Subcutaneous abdominal adipose tissue (tissue), 5 donors: ENCODE results near the gene CBX3.
"Not testable (repeated sequence)": the region's sequence is repeated elsewhere in the genome, so short reads cannot be mapped to it uniquely, and the experiment has no call there.

Source experiments
- H3K27ac ChIP-seq: one replicate; pipeline ENCODE4 v1.7.0; 2013; ENCODE audit warnings: low read depth, mild to moderate bottlenecking, inconsistent platforms, low read length, moderate library complexity
- H3K27me3 ChIP-seq, 5 donors: one replicate each; pipeline ENCODE4 v1.7.0; 2013; ENCODE audit warnings: low read length in 5 of 5, inconsistent platforms in 1 of 5; ENCODE audit not compliant: control insufficient read depth in 5 of 5, insufficient read depth in 4 of 5
- H3K36me3 ChIP-seq, 5 donors: one replicate each; pipeline ENCODE4 v1.7.0; 2013; ENCODE audit warnings: low read length in 5 of 5; ENCODE audit not compliant: control insufficient read depth in 5 of 5, insufficient read depth in 5 of 5
- H3K4me1 ChIP-seq, 5 donors: one replicate each; pipeline ENCODE4 v1.7.0; 2013; ENCODE audit warnings: low read length in 5 of 5, mild to moderate bottlenecking in 3 of 5, moderate library complexity in 1 of 5; ENCODE audit not compliant: control insufficient read depth in 5 of 5, insufficient read depth in 5 of 5
- H3K4me3 ChIP-seq, 5 donors: one replicate each; pipeline ENCODE4 v1.7.0; 2013; ENCODE audit warnings: low read length in 5 of 5, low read depth in 1 of 5
- H3K9ac ChIP-seq, 5 donors: one replicate each; pipeline ENCODE4 v1.7.0; 2013; ENCODE audit warnings: low read length in 5 of 5, mild to moderate bottlenecking in 4 of 5, moderate library complexity in 3 of 5
- H3K9me3 ChIP-seq, 5 donors: one replicate each; pipeline ENCODE4 v1.7.0; 2013; ENCODE audit warnings: low read length in 5 of 5; ENCODE audit not compliant: control insufficient read depth in 5 of 5
- donor health status: healthy.
- donor health status: healthy.
- donor health status: healthy.
- donor health status: healthy.
- donor health status: healthy.

The CBX3 gene

GRCh38 chr7:26201247-26202018 lies at the start of gene CBX3:
TSS of gene CBX3 (plus strand) at chr7:26201745. CDS start at chr7:26202999, 1,254 bp downstream.
- H3K4me3 ChIP-seq, result peak within 1 kb of the TSS; percentile 82 to 100 (median 93)
- peaks cover 8 to 47% (median 43%) of the 10 kb centered on the region in 5 donors for H3K4me1 ChIP-seq

GRCh38 chr7:26151953-26152781 lies 49.4 kb upstream of the CBX3 start, which contains the start of gene NFE2L3:
TSS of gene NFE2L3 (plus strand) at chr7:26152198. CDS start at chr7:26152499, 301 bp downstream.
- peaks cover 0 to 51% (median 22%) of the 10 kb centered on the region in 5 donors for H3K4me1 ChIP-seq
- no peaks in the 10 kb centered on the region for H3K9me3 ChIP-seq
- peaks cover 0 to 11% (median 4%) of the 10 kb centered on the region in 5 donors for H3K27me3 ChIP-seq
- no peaks in the 10 kb centered on the region for H3K36me3 ChIP-seq
- H3K9ac ChIP-seq, result peak within 1 kb of the TSS in 4 of 5 donors; percentile 11 to 59 (median 55)
- peak within 1 kb of the TSS; percentile 49 to 71 (median 68) for H3K4me3 ChIP-seq
- no peak within 1 kb of the TSS for H3K27ac ChIP-seq

More at GRCh38 chr7:26201247-26202018, at the start of gene CBX3:
- Histone ChIP-seq H3K9me3 (no peaks in the 10 kb centered on the region), H3K36me3 (peaks cover 14 to 15% (median 14%) of the 10 kb centered on the region in 5 donors), H3K9ac (peak within 1 kb of the TSS; percentile 98 to 100 (median 100)), H3K27ac (peak within 1 kb of the TSS; percentile 100), H3K27me3 (no peaks in the 10 kb centered on the region)

GRCh38 chr7:26152782-26153240 lies 48.7 kb upstream of the CBX3 start:
- H3K4me3 ChIP-seq, result peak overlapping the region; percentile 45 to 71 (median 68)
- peaks cover 0 to 51% (median 22%) of the 10 kb centered on the region in 5 donors for H3K4me1 ChIP-seq
- not testable (repeated sequence) for H3K36me3 ChIP-seq, H3K27ac ChIP-seq, H3K9me3 ChIP-seq
- H3K27me3 ChIP-seq, result peaks cover 0 to 11% (median 4%) of the 10 kb centered on the region in 5 donors
- peak overlapping the region in 2 of 5 donors; percentile 30 to 52 for H3K9ac ChIP-seq

- no peaks in the 10 kb centered on the region for H3K9me3 ChIP-seq
- no peak overlapping the region for H3K27ac ChIP-seq
- H3K9ac ChIP-seq, result peak overlapping the region in 2 of 5 donors; percentile 30 to 52
- H3K4me3 ChIP-seq, result peak overlapping the region; percentile 45 to 71 (median 49)
- H3K4me1 ChIP-seq, result peaks cover 0 to 51% (median 22%) of the 10 kb centered on the region in 5 donors
- peaks cover 0 to 11% (median 4%) of the 10 kb centered on the region in 5 donors for H3K27me3 ChIP-seq
- H3K36me3 ChIP-seq, result no peaks in the 10 kb centered on the region
Measured at GRCh38 chr7:26153241-26153822, 48.2 kb upstream of the CBX3 start.

GRCh38 chr7:26153823-26154783 lies 47.4 kb upstream of the CBX3 start:
- Histone ChIP-seq H3K27me3 (peaks cover 0 to 11% (median 4%) of the 10 kb centered on the region in 5 donors), H3K9me3 (no peaks in the 10 kb centered on the region), H3K36me3 (no peaks in the 10 kb centered on the region), H3K9ac (no peak overlapping the region), H3K27ac (no peak overlapping the region), H3K4me1 (peaks cover 0 to 51% (median 22%) of the 10 kb centered on the region in 5 donors), H3K4me3 (peak overlapping the region in 3 of 5 donors; percentile 45 to 71 (median 49))

- H3K27ac ChIP-seq, result peak overlapping the region; percentile 42
- peak overlapping the region in 2 of 5 donors; percentile 26 to 37 for H3K9ac ChIP-seq
- no peaks in the 10 kb centered on the region for H3K36me3 ChIP-seq
- H3K4me1 ChIP-seq, result peaks cover 0 to 51% (median 22%) of the 10 kb centered on the region in 5 donors
- peak overlapping the region in 3 of 5 donors; percentile 9 to 13 (median 12) for H3K4me3 ChIP-seq
- no peaks in the 10 kb centered on the region for H3K9me3 ChIP-seq
- H3K27me3 ChIP-seq, result peaks cover 0 to 11% (median 4%) of the 10 kb centered on the region in 5 donors
Measured at GRCh38 chr7:26155531-26156375, 45.8 kb upstream of the CBX3 start.

GRCh38 chr7:26156451-26157420 lies 44.8 kb upstream of the CBX3 start:
- H3K36me3 ChIP-seq, result no peaks in the 10 kb centered on the region
- peak overlapping the region in 1 of 5 donors; percentile 13 for H3K4me3 ChIP-seq
- H3K9ac ChIP-seq, result peak overlapping the region in 1 of 5 donors; percentile 26
- peaks cover 0 to 46% (median 20%) of the 10 kb centered on the region in 5 donors for H3K4me1 ChIP-seq
- H3K9me3 ChIP-seq, result no peaks in the 10 kb centered on the region
- H3K27ac ChIP-seq, result peak overlapping the region; percentile 42
- H3K27me3 ChIP-seq, result peaks cover 0 to 9% (median 4%) of the 10 kb centered on the region in 5 donors
